ENCODE data around the gene HYAL3. TPM values are rescaled to one million over a fixed set of nuclear protein-coding genes. Genes with fewer than 3 reads are reported as not detected.

HYAL3 gene
- total and polyA plus RNA-seq, 2 of the 8 experiments (the other 6 are each of a cell fraction or from before 2014, with no cell fraction given): 3.2 to 12.2 TPM

DNA sequence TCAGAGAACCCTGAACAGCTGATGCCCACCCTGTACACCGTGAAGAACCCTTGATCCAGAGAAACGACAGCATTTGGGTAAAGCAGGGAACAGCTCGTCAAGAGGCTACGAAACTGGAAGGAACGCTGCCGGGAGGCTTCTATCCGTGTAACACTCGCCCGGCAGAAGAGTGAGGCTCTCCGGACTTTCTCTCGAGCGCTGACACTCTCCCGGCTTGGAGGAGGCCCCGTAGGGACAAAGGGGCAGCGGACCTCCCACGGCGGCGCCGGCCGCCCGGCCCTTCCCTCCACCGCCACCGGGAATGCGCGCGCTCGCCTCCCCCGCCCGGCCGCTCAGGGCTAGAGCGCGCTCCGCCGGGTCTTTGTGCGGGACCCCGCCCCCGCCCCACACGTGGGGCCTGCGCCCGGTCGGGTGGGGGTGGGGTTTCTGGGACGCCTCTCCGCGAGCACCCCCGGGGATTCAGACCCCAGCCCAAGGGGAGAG lies 21.7 kb upstream of the HYAL3 start:
- no peak overlapping the region; the same call in 1 of the 2 replicates for H2BK15ac ChIP-seq (ENCODE audit: low read length)
- H3K56ac ChIP-seq (replicated peaks; ENCODE audit: insufficient read length, low read depth, low read length): peak overlapping the region; percentile 3
- 0 out of 2 replicates have a peak overlapping the region, but pooled peaks have one; percentile 3 for H2BK12ac ChIP-seq (ENCODE audit: low read depth, low read length)
- peak overlapping the region; percentile 97 for H3K4me2 ChIP-seq (ENCODE audit: insufficient read depth in 1 of 2, low read depth in 2 of 2, low read length in 2 of 2)
- CTCF ChIA-PET (ENCODE audit: partially characterized antibody): interaction anchor here (0.5 to 5.6 kb wide), 23 partner anchors 11 to 1340 kb away, joined by 3 to 60 read pairs (median 4); partner anchors contain the start of genes CYB561D2, HYAL1, HYAL3 and NAA80
- peak overlapping the region; percentile 100 for H3K27ac ChIP-seq (ENCODE audit: low read depth, low read length)
- no peak overlapping the region for H2AK5ac ChIP-seq (ENCODE audit: low read depth, low read length)
- H3K36me3 ChIP-seq (ENCODE audit: control insufficient read depth in 2 of 4, insufficient read depth in 4 of 4, low read length in 3 of 4): peaks cover 19 to 38% (median 30%) of the 10 kb centered on the region in 4 experiments
- 0% methylated on average over 19 of the region's 45 CpGs; no CpG with 5 or more reads in 1 of the 2 experiments for WGBS, 2 experiments (ENCODE audit: extremely low coverage in 1 of 2, insufficient coverage in 1 of 2, insufficient read length in 1 of 2, insufficient replicate concordance in 2 of 2, low coverage in 1 of 2, low lambda C conversion rate in 2 of 2, missing lambda C conversion rate in 1 of 2)
- peak overlapping the region; percentile 4; the same call in 1 of the 2 replicates for H3K18ac ChIP-seq (ENCODE audit: extremely low read depth, low read length)
- POLR2A ChIA-PET (ENCODE audit: partially characterized antibody): interaction anchor here (0.6 to 12.6 kb wide), 16 partner anchors 9 to 160 kb away, joined by 3 to 149 read pairs (median 6); partner anchors contain the start of genes GNAI2, HYAL1, HYAL3 and IFRD2
- peak overlapping the region; percentile 89 to 100 (median 98) for H3K9ac ChIP-seq (replicated peaks in 1 of 4; ENCODE audit: extremely low read depth in 1 of 4, low read depth in 3 of 4, low read length in 3 of 4)
- no peaks in the 10 kb centered on the region for H3K9me3 ChIP-seq (ENCODE audit: insufficient read depth in 2 of 2, low read depth in 1 of 2, low read length in 1 of 2)
- no peak overlapping the region for H3K23ac ChIP-seq (ENCODE audit: insufficient read length)
- peaks cover 20% of the 10 kb centered on the region for H3K79me1 ChIP-seq (ENCODE audit: low read depth, low read length)
- peaks cover 0 to 25% of the 10 kb centered on the region in 2 experiments; a peak in 3 of 4 replicates for H3K79me2 ChIP-seq (ENCODE audit: control insufficient read depth in 1 of 2, insufficient read depth in 2 of 2, low read length in 2 of 2)
- no peaks in the 10 kb centered on the region for H3K27me3 ChIP-seq (replicated peaks in 1 of 4; ENCODE audit: control insufficient read depth in 3 of 4, extremely low read depth in 1 of 4, insufficient read depth in 3 of 4, low read length in 3 of 4)
- no peak overlapping the region for H3K14ac ChIP-seq (ENCODE audit: insufficient read length)
- FAIRE-seq (no peak), DNase-seq (ENCODE audit: low read depth in 1 of 2, low spot score in 2 of 2) (peak in 1 of 2 experiments; percentile 90)
- H4K91ac ChIP-seq (replicated peaks; ENCODE audit: insufficient read length, low read length): peak overlapping the region; percentile 29
- H4K5ac ChIP-seq (ENCODE audit: insufficient read length, low read depth, low read length): peak overlapping the region; percentile 90
- peak overlapping the region; percentile 99; the same call in 1 of the 2 replicates for H4K8ac ChIP-seq (ENCODE audit: extremely low read depth, insufficient read depth, low read length)
- peaks cover 19 to 31% of the 10 kb centered on the region in 2 experiments for H4K20me1 ChIP-seq (replicated peaks in 1 of 2; ENCODE audit: control insufficient read depth in 1 of 2, insufficient read depth in 2 of 2, low read length in 2 of 2)
- H2BK20ac ChIP-seq (ENCODE audit: low read length): no peak overlapping the region
- H3K23me2 ChIP-seq (ENCODE audit: low read depth, low read length): peaks cover 17% of the 10 kb centered on the region
- H2BK5ac ChIP-seq (ENCODE audit: low read depth, low read length): peak overlapping the region; percentile 99
- H3K4me3 ChIP-seq (ENCODE audit: extremely low read depth in 1 of 4, insufficient read depth in 2 of 4, low read depth in 3 of 4, low read length in 4 of 4): peak overlapping the region; percentile 89 to 96 (median 94)
- no peak overlapping the region for H3K4ac ChIP-seq (replicated peaks; ENCODE audit: insufficient read length, low read depth, low read length)
- H2BK120ac ChIP-seq (replicated peaks; ENCODE audit: low read depth, low read length): no peak overlapping the region
- peaks cover 0 to 35% (median 19%) of the 10 kb centered on the region in 4 experiments; a peak in 6 of 7 replicates for H3K4me1 ChIP-seq (replicated peaks in 1 of 4; ENCODE audit: control insufficient read depth in 3 of 4, insufficient read depth in 4 of 4, low read length in 3 of 4)
- H2AFZ ChIP-seq (ENCODE audit: low read length): no peak overlapping the region
- TF ChIP-seq NRF1 (IDR thresholded peaks at IDR 0.05; ENCODE audit: low read depth, low read length) (no peak), YY1 (IDR thresholded peaks at IDR 0.05; ENCODE audit: low read depth, low read length) (no peak), KDM4A (IDR thresholded peaks at IDR 0.05; ENCODE audit: low read depth, low read length, severe bottlenecking) (peak; percentile 8), POLR2AphosphoS5 (IDR thresholded peaks at IDR 0.05; ENCODE audit: low read depth, low read length) (no peak), SIN3A (conservative IDR thresholded peaks at IDR 0.05 in 1 of 2, IDR thresholded peaks at IDR 0.05 in 1 of 2; ENCODE audit: low read depth in 1 of 2, low read length in 2 of 2) (peak in 1 of 2 experiments; percentile 75; a peak in 2 of 4 replicates), RAD21 (IDR thresholded peaks at IDR 0.05 in 1 of 2, conservative IDR thresholded peaks at IDR 0.05 in 1 of 2; ENCODE audit: low read depth in 2 of 2, low read length in 2 of 2) (no peak), RFX5 (IDR thresholded peaks at IDR 0.05; ENCODE audit: borderline replicate concordance, low read depth, low read length) (no peak), TEAD4 (IDR thresholded peaks at IDR 0.05; ENCODE audit: low read depth, low read length) (peak; percentile 34; the same call in 1 of the 2 replicates), GABPA (IDR thresholded peaks at IDR 0.05; ENCODE audit: borderline replicate concordance, insufficient read depth, low read length) (no peak), SAP30 (IDR thresholded peaks at IDR 0.05; ENCODE audit: insufficient read depth, insufficient replicate concordance, low read length) (peak; percentile 73)

Data from H1 (cell line).